ENCODE measurements around the gene GALM.

DNA sequence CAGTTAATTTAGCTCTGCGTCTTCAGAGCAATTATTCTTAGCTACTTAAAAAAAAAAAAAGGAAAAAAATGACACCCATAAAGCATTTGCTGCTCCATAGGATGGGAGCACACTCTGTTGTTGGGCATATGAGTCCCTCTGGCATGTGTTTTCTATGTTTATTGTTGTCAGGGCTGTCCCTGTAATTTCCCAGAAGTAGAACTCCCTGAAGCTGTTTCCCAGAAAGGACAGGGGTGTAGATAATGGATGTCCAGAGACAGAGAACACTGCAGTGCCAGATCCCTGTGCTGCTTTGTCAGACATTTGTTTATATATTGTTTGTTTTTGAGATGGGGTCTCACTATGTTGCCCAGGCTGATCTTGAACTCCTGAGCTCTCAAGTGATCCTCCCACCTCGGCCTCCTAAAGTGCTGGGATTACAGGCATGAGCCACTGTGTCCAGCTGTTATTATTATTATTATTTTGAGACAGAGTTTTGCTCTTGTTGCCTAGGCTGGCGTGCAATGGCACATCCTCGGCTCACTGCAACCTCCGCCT lies 32.6 kb downstream of the GALM start:
- TF ChIP-seq, protein P1, sequence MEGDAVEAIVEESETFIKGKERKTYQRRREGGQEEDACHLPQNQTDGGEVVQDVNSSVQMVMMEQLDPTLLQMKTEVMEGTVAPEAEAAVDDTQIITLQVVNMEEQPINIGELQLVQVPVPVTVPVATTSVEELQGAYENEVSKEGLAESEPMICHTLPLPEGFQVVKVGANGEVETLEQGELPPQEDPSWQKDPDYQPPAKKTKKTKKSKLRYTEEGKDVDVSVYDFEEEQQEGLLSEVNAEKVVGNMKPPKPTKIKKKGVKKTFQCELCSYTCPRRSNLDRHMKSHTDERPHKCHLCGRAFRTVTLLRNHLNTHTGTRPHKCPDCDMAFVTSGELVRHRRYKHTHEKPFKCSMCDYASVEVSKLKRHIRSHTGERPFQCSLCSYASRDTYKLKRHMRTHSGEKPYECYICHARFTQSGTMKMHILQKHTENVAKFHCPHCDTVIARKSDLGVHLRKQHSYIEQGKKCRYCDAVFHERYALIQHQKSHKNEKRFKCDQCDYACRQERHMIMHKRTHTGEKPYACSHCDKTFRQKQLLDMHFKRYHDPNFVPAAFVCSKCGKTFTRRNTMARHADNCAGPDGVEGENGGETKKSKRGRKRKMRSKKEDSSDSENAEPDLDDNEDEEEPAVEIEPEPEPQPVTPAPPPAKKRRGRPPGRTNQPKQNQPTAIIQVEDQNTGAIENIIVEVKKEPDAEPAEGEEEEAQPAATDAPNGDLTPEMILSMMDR (optimal IDR thresholded peaks at IDR 0.05 in 1 of 3, IDR thresholded peaks at IDR 0.05 in 1 of 3, conservative IDR thresholded peaks at IDR 0.05 in 1 of 3; ENCODE audit: extremely low read depth in 1 of 3, insufficient read depth in 2 of 3, low read length in 3 of 3): no peak
- no peak for TF ChIP-seq EZH2 (IDR thresholded peaks at IDR 0.05; ENCODE audit: low read length)
